ENCODE results near the gene MSH5.

DNA sequence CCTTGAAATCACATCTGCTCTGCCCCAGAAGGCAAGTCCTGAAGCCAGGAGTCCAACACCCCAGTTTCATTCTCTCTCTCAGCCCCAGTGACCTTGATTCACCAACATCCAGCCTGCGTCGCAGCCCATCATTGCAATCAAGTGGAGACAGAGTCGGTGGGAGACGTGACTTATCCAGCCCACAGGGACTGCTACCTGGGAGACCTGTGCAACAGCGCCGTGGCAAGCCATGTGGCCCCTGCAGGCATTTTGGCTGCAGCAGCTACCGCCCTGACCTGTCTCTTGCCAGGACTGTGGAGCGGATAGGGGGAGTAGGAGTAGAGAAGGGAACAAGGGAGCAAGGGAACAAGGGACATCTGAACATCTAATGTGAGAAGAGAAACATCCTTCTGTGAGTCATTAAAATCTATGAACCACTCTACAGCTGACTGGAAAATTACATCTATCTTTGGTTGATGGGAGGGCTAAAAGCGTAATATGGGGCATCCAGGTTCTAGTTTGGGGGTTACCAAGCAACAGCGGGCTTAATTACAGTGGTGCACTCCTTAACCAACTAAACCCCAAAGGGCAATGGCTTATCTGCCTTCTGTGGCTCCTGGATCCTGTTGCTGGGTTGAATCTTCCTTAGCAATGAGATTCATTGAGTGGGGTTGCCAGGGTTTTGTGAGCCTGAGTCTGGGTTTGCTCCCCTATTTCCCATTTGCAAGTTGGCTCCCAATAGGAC is 22.1 kb upstream of the MSH5 start:
- TF ChIP-seq, protein P1, sequence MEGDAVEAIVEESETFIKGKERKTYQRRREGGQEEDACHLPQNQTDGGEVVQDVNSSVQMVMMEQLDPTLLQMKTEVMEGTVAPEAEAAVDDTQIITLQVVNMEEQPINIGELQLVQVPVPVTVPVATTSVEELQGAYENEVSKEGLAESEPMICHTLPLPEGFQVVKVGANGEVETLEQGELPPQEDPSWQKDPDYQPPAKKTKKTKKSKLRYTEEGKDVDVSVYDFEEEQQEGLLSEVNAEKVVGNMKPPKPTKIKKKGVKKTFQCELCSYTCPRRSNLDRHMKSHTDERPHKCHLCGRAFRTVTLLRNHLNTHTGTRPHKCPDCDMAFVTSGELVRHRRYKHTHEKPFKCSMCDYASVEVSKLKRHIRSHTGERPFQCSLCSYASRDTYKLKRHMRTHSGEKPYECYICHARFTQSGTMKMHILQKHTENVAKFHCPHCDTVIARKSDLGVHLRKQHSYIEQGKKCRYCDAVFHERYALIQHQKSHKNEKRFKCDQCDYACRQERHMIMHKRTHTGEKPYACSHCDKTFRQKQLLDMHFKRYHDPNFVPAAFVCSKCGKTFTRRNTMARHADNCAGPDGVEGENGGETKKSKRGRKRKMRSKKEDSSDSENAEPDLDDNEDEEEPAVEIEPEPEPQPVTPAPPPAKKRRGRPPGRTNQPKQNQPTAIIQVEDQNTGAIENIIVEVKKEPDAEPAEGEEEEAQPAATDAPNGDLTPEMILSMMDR (IDR thresholded peaks at IDR 0.05), result no peak
- TF ChIP-seq EP300 (IDR thresholded peaks at IDR 0.05) (no peak), POLR2A (IDR thresholded peaks at IDR 0.05) (no peak)
